MM.1S (cell line): Measurements from ENCODE around the gene MTM1.

Experiments used
- CTCF ChIP-seq: fragments of 300-600 bp; sonication (generic); IDR thresholded peaks from 2 replicates; pipeline ENCODE4 v1.5.1; 2016; ENCODE audit warnings: antibody characterized with exemption, low read length, mixed read lengths
- EZH2 ChIP-seq: fragments of 300-600 bp; sonication (generic); optimal IDR thresholded peaks from 2 replicates; pipeline ENCODE3; 2017; ENCODE audit warnings: low read depth, mild to moderate bottlenecking, antibody characterized with exemption, low read length, mixed read lengths

- TF ChIP-seq CTCF: no peak
- no peak for TF ChIP-seq EZH2
Observed at GRCh38 chrX:150627957-150628356, 59.5 kb downstream of the MTM1 start.
